NAMALWA (cell line): ENCODE measurements around the gene TP53BP1.

Experiments
- DNase-seq: peaks from one replicate; pipeline ENCODE4 v3.0.0-alpha.2; 2015; ENCODE audit warnings: low spot score

Gene TP53BP1

GRCh38 chr15:43518197-43518761 is 25.3 kb upstream of the TP53BP1 start:
- peak; percentile 76 for DNase-seq

DNA sequence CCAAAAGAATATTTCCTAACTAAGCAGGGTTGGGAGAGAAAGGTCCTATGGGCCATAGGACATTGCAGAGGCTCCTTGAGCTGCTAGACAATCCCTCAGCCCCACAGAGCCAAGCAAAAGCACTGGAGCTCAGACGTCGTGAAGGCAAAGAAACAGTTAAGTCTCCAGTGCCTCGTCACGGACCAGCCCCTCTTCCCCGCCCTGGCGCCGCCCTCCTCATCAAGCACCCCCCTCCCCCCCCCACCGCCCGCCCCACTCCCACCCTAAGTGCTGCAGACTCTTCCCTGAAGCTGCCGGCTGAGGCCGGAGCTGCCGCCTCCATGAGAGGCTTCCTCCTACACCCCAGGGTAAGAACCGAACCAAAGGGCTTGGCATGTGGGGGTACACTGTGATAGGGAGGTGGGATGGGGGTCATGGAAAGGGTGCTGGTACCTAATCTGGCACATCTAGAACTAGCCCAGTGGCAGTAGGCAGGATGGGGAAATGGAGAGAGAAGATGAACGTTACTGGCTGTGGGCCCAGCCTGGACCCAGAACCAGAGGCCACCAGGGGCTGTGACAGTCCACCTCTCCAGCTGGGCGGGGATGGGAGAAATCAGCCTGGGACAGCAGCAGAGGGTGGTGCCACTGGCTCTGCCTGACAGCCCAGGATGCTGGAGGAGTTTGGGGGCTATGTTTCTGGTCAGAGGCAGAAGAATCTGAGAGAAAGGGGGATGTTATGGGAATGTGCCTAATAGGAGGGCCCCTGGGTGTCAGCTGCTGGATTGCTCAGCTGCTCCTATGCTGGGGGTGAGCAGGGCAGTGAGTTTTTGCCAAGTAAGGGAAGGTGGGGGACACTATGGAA is 24.6 kb upstream of the TP53BP1 start, which contains the start of gene MAP1A:
TSS of gene MAP1A (plus strand) at position 255 of the 843 bp plus-strand sequence. CDS start 3,866 bp downstream, outside the sequence.
- peak; percentile 53 for DNase-seq

GRCh38 chr15:43516801-43517353 is 23.9 kb upstream of the TP53BP1 start:
- no peak for DNase-seq

DNA sequence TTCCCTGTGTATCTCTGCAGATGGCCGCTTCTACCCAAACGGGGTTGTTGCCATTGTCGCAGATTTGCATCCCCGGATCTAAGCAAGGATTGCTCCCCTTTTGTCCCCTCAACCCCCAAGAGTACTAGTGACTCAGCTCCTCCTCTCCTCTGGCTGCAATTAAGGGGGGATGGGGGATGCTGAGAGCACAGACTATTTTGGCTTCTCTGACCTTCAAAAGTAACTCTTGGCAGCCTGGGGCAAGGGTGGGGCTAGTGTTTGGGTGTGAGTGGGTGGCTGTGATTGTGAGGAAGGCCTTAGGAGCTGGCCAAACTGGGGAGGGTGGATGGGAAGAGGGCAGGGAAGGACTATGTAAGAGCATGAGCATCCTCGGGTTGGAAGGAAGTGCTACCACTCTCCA is 23.2 kb upstream of the TP53BP1 start:
- DNase-seq: no peak

- DNase-seq: no peak
Observed at GRCh38 chr15:43515741-43516140, 22.8 kb upstream of the TP53BP1 start.

- DNase-seq: peak; percentile 75
Observed at GRCh38 chr15:43514241-43515057, 21.5 kb upstream of the TP53BP1 start.

DNA sequence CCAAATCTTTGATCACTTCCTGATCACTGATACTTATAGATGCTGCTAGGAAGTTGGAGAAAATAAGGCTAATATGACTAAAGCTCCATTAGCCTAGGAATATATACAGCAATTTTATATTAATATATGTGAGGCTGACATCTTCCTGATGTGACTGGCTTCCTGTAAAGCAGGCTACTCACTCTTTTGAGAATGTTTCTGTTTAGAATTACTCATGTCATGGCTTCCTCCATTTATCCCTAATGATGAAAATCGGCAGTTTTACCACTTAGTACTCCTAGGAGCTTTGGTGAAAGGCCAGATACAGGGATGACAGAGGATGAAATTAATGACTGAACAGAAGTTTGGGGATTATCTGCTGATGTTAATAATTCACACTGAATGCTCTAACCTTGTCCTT is 20.6 kb upstream of the TP53BP1 start:
- DNase-seq: no peak

GRCh38 chr15:43511012-43511885 is 18.3 kb upstream of the TP53BP1 start:
- DNase-seq: peak; percentile 53

DNA sequence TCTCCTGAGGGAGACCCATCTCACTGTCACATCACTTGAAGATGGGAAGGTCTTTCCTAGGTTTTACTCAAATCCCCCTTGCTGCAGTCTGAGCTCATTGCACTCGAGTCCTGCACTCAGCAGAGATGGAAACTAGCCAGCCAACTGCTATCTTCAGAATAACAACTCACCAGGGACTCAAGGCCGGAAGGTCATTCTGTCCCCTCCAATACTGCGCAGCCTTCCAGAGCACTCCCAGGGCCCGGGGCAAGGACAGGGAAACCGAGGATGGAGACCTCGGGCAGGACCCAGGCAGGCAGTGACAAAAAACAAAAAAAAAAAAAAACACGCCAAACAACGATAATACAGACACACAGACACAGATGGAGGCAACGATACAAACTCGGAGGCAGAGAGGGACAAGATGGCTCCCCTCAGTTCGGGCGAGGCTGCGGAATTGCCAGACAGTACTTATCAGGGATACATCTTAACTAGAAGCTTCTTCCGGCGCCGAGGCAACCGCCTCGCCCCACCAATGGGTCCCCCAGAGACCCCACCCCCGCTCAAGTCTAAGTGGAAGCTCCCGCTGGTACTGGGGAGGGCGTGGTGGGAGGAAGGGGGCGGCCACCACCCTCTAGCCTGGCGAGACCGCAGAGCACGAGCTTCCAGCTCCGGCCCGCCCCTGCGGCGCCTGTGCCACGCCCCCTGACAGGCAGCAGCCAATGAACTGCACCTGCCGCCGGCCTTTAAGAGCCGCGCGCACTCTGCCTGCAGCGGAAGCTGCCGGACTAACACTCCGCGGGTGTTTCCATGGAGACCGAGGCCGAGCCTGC is 17.4 kb upstream of the TP53BP1 start:
- peak; percentile 99 for DNase-seq

- DNase-seq: no peak
Observed at GRCh38 chr15:43509660-43510199, 16.8 kb upstream of the TP53BP1 start.

- DNase-seq: no peak
Observed at GRCh38 chr15:43508991-43509659, 16.2 kb upstream of the TP53BP1 start.

GRCh38 chr15:43508421-43508820 is 15.5 kb upstream of the TP53BP1 start:
- DNase-seq: no peak

- no peak for DNase-seq
Observed at GRCh38 chr15:43505738-43506137, 12.8 kb upstream of the TP53BP1 start.

GRCh38 chr15:43499635-43500034 is 6.7 kb upstream of the TP53BP1 start:
- DNase-seq: no peak

- DNase-seq: no peak
Observed at GRCh38 chr15:43498990-43499389, 6.0 kb upstream of the TP53BP1 start.

- no peak for DNase-seq
Observed at GRCh38 chr15:43493703-43494472, 932 bp upstream of the TP53BP1 start.

DNA sequence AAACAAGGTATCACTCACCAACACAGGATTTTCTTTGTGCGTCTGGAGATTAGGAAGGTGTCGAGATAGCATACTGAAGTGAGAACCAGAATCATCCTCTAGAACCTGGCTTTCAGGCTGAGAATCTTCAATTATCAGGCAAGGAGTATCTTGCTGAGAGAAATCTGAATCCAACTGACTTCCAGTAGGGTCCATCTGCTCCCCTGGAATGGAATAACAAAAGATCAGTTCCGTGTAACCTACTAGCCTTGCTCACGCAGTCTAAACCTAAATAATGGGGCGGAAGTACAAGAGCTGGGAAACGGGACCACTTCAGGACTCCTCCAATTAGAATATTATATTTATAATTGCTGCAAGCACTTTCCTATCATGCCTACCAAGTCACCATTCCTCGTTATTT is 690 bp downstream of the TP53BP1 start:
- DNase-seq: peak; percentile 39

GRCh38 chr15:43489191-43489590 is 3.8 kb downstream of the TP53BP1 start:
- DNase-seq: no peak

DNA sequence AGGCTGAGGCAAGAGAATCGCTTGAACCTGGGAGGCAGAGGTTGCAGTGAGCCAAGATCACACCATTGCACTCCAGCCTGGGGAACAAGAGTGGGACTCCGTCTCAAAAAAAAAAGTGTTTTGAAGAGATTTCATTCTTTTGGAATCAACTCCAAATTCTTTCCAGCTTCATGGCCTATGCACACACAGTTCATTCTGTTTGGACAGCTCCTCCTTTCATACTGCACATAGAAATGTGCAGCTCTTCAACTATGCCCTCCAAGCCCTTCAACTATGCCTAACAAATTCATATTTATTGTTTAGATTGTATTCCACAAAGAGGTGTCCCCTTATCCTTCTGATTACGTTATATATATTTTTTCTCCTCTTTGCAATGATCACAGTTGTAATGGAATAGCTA is 4.2 kb downstream of the TP53BP1 start:
- no peak for DNase-seq
